Glutamatergic neuron (in vitro differentiated cells): ENCODE measurements around the gene WWOX. TPM values are rescaled to one million over a fixed set of nuclear protein-coding genes. Genes with fewer than 3 reads are reported as not detected.

Source experiments
- DNase-seq: peaks from one replicate; pipeline ENCODE4 v3.0.0; 2022
- H3K27ac Mint-ChIP-seq: one replicate; pipeline ENCODE4 v1.8.0; 2020; ENCODE audit warnings: mild to moderate bottlenecking, mixed read lengths, inconsistent platforms; ENCODE audit not compliant: unreplicated experiment
- H3K27me3 Mint-ChIP-seq: one replicate; pipeline ENCODE4 v1.8.0; 2020; ENCODE audit warnings: mild to moderate bottlenecking, moderate library complexity, mixed read lengths, inconsistent platforms; ENCODE audit not compliant: unreplicated experiment
- H3K36me3 Mint-ChIP-seq: one replicate; pipeline ENCODE4 v1.8.0; 2020; ENCODE audit warnings: mild to moderate bottlenecking, mixed read lengths, inconsistent platforms; ENCODE audit not compliant: unreplicated experiment
- H3K4me1 Mint-ChIP-seq: one replicate; pipeline ENCODE4 v1.8.0; 2020; ENCODE audit warnings: mild to moderate bottlenecking, low read depth, mixed read lengths, inconsistent platforms; ENCODE audit not compliant: unreplicated experiment
- H3K4me3 Mint-ChIP-seq: one replicate; pipeline ENCODE4 v1.8.0; 2020; ENCODE audit warnings: mild to moderate bottlenecking, mixed read lengths, inconsistent platforms; ENCODE audit not compliant: unreplicated experiment
- H3K9me3 Mint-ChIP-seq: one replicate; pipeline ENCODE4 v1.8.0; 2020; ENCODE audit warnings: mild to moderate bottlenecking, moderate library complexity, mixed read lengths, inconsistent platforms; ENCODE audit not compliant: unreplicated experiment
- total RNA-seq: library from RNA; stranded (reverse); fragmentation: NEBNext Ultra II Directional; extraction: Animal tissue kit (Norgen Biotek cat#: 25700); gene quantifications from one replicate; pipeline ENCODE4 v1.2.1, GENCODE V29; 2021; ENCODE audit not compliant: unreplicated experiment
- TF ChIP-seq, protein P1 (sequence below): fragments of 200-600 bp; sonication (generic); IDR thresholded peaks from one replicate; pipeline ENCODE4 v1.5.0; 2021; ENCODE audit not compliant: partially characterized antibody, unreplicated experiment

The WWOX gene
- total RNA-seq, 1 donor from 2014 or later, result 10.3 TPM

DNA sequence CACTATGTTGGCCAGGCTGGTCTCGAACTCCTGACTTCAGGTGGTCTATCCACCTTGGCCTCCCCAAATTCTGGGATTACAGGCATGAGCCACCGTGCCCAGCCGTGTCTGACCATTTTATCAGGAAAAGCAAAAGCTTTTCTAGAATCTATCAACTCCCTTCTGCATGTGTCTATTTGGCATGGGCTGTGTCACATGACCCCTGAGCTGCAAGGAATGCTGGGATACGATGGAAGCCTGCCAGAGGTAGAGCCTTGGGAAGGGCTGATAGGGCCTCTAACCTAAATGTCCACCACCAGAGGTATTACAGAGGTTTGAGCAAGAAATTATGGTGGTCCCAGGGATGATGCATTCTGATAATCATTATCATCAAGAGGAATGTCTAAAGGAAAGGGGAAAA, 616.2 kb downstream of the WWOX start:
- H3K4me3 Mint-ChIP-seq, result no peak overlapping the region
- no peaks in the 10 kb centered on the region for H3K36me3 Mint-ChIP-seq
- TF ChIP-seq, protein P1, sequence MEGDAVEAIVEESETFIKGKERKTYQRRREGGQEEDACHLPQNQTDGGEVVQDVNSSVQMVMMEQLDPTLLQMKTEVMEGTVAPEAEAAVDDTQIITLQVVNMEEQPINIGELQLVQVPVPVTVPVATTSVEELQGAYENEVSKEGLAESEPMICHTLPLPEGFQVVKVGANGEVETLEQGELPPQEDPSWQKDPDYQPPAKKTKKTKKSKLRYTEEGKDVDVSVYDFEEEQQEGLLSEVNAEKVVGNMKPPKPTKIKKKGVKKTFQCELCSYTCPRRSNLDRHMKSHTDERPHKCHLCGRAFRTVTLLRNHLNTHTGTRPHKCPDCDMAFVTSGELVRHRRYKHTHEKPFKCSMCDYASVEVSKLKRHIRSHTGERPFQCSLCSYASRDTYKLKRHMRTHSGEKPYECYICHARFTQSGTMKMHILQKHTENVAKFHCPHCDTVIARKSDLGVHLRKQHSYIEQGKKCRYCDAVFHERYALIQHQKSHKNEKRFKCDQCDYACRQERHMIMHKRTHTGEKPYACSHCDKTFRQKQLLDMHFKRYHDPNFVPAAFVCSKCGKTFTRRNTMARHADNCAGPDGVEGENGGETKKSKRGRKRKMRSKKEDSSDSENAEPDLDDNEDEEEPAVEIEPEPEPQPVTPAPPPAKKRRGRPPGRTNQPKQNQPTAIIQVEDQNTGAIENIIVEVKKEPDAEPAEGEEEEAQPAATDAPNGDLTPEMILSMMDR, result no peak
- no peaks in the 10 kb centered on the region for H3K4me1 Mint-ChIP-seq
- H3K27ac Mint-ChIP-seq, result no peak overlapping the region
- H3K27me3 Mint-ChIP-seq, result peaks cover 1% of the 10 kb centered on the region
- H3K9me3 Mint-ChIP-seq, result no peaks in the 10 kb centered on the region
- DNase-seq, result no peak

DNA sequence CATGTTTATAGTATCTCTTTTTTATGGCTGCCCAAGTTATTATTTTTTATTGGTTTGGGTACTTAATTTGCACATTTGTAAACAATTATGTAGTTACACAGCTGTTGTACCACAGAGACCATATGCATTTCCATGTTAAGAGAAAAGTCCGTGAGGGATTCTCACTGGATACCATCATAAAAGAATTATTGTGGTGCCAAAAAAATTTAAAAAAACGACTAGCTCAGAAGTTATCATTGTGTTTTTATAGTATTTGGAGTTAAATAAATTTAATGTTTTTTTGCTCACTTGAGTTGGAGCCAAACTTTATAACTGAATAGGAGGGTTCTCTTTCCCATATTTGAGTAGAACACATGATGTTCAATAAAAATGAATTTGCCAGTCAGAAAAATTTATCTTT, 618.7 kb downstream of the WWOX start:
- TF ChIP-seq, protein P1, result no peak
- H3K36me3 Mint-ChIP-seq, result no peaks in the 10 kb centered on the region
- H3K27ac Mint-ChIP-seq, result no peak overlapping the region
- no peaks in the 10 kb centered on the region for H3K4me1 Mint-ChIP-seq
- H3K4me3 Mint-ChIP-seq, result no peak overlapping the region
- no peaks in the 10 kb centered on the region for H3K9me3 Mint-ChIP-seq
- no peak for DNase-seq
- H3K27me3 Mint-ChIP-seq, result peaks cover 1% of the 10 kb centered on the region

DNA sequence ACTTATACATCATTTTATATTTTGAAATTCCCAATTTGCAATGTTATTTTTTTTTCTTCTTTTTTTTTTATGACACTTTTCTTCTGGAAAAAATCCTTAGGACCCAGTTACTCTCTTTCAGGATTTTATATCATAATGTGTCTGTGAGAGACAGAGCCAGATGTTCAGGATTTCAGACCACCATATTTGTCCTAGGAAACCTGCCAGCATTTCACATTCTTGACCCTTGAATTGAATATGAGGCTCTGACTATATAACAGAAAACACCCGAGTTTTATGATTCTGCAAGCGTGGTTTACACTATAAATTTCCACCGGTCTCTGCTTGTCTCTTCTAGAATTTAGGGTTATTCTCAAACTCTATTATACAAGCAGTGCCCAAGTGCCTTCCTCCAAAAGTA, 621.0 kb downstream of the WWOX start:
- H3K4me1 Mint-ChIP-seq, result no peaks in the 10 kb centered on the region
- H3K4me3 Mint-ChIP-seq, result no peak overlapping the region
- TF ChIP-seq, protein P1, result no peak
- no peak for DNase-seq
- no peak overlapping the region for H3K27ac Mint-ChIP-seq
- H3K36me3 Mint-ChIP-seq, result no peaks in the 10 kb centered on the region
- no peaks in the 10 kb centered on the region for H3K9me3 Mint-ChIP-seq
- H3K27me3 Mint-ChIP-seq, result peaks cover 1% of the 10 kb centered on the region

DNA sequence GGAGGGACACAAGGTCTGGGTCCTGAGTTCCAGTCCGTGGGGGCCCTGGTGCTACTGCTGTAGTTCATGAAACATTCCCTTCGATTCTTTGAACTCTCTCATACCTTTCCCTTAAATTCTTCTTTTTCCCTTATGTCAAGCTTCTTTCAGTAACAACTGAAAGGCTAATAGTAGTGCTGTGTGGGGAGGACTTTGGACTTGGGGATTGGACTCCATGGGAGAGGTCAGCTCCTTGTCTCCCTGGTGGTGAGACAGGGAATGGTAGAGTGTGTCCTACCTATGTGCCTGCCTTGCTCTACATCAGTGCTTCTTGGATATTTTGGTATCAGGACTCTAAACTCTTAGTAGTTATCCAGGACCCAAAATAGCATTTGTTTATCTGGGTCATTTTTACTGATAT, 628.1 kb downstream of the WWOX start:
- no peak for DNase-seq
- Mint-ChIP-seq H3K9me3 (no peaks in the 10 kb centered on the region), H3K36me3 (no peaks in the 10 kb centered on the region), H3K27ac (no peak overlapping the region), H3K4me1 (no peaks in the 10 kb centered on the region), H3K27me3 (peaks cover 1% of the 10 kb centered on the region), H3K4me3 (no peak overlapping the region)
- TF ChIP-seq, protein P1, result peak; percentile 10

DNA sequence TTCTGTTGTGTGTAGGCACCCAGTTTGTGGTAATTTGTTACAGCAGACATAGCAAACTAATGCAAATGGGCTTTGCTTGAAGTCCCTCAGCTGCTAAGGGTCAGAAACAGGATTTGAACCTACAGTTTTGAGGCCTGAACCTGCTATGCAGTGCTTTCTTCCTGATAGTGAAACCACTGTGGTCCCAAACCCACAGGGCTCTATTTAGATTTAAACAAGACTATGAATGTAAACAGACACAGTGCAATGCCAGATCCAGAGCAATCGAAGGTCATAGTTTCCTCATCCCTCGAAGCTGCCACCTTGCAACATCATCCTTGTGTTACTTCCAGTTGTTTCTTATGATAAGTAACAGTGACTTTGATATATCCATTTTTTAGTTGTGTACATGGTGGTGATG, 630.2 kb downstream of the WWOX start:
- Mint-ChIP-seq H3K36me3 (no peaks in the 10 kb centered on the region), H3K27me3 (peaks cover 1% of the 10 kb centered on the region), H3K27ac (no peak overlapping the region), H3K9me3 (no peaks in the 10 kb centered on the region), H3K4me3 (no peak overlapping the region), H3K4me1 (no peaks in the 10 kb centered on the region)
- TF ChIP-seq, protein P1, result no peak
- DNase-seq, result no peak
